ENCODE measurements around the gene MX1. TPM values are rescaled to one million over a fixed set of nuclear protein-coding genes. Genes with fewer than 3 reads are reported as not detected.

Gene MX1
- total RNA-seq, 1 donor: 33.3 TPM

DNA sequence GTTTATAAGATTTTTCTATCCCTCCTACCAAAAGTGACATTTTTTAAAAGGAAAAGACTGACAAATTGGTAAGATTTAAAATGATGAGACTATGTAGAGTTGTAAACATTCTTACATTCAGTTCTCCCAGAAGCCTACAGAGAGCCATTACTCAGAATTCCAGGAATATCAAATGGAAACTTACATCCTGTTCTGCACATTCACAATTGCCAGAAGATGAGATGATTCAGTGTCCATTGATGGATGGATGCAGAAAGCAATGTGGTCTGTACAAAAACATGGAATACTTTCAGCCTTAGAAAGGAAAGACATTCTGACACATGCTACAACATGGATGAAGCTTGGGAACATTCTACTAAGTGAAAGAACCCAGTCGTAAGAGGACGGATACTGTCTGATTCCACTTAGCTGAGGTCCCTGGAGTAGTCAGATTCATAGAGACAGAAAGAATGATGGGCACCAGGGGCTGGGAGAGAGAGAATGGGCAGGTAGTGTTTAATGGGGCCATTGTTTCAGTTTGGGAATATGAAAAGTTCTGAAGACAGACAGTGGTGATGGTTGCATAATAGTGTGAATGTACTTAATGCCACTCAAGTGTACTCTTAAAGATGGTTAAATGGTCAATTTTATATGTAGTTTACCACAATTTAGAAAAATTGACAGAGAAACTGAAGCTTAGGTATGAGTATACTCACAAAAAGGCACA, 16.6 kb downstream of the MX1 start:
- Histone ChIP-seq H3K27me3 (ENCODE audit: insufficient read depth, low read length) (no peaks in the 10 kb centered on the region), H3K4me3 (ENCODE audit: insufficient read depth, low read length) (no peak overlapping the region), H3K27ac (ENCODE audit: low read depth, low read length) (no peak overlapping the region), H3K9me3 (ENCODE audit: low read depth, low read length) (no peaks in the 10 kb centered on the region), H4K20me1 (ENCODE audit: insufficient read depth, low read length) (no peaks in the 10 kb centered on the region), H3K79me2 (ENCODE audit: insufficient read depth, low read length) (no peaks in the 10 kb centered on the region), H3K4me2 (ENCODE audit: insufficient read depth, low read length) (no peak overlapping the region), H2AFZ (ENCODE audit: low read length) (no peak overlapping the region), H3K36me3 (ENCODE audit: insufficient read depth, low read length) (no peaks in the 10 kb centered on the region), H3K4me1 (ENCODE audit: insufficient read depth, low read length) (no peaks in the 10 kb centered on the region)
- no peak for DNase-seq (ENCODE audit: insufficient read length, low spot score, missing footprints)
- TF ChIP-seq, protein P1, sequence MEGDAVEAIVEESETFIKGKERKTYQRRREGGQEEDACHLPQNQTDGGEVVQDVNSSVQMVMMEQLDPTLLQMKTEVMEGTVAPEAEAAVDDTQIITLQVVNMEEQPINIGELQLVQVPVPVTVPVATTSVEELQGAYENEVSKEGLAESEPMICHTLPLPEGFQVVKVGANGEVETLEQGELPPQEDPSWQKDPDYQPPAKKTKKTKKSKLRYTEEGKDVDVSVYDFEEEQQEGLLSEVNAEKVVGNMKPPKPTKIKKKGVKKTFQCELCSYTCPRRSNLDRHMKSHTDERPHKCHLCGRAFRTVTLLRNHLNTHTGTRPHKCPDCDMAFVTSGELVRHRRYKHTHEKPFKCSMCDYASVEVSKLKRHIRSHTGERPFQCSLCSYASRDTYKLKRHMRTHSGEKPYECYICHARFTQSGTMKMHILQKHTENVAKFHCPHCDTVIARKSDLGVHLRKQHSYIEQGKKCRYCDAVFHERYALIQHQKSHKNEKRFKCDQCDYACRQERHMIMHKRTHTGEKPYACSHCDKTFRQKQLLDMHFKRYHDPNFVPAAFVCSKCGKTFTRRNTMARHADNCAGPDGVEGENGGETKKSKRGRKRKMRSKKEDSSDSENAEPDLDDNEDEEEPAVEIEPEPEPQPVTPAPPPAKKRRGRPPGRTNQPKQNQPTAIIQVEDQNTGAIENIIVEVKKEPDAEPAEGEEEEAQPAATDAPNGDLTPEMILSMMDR (IDR thresholded peaks at IDR 0.05; ENCODE audit: extremely low read depth, low read depth, low read length): no peak

DNA sequence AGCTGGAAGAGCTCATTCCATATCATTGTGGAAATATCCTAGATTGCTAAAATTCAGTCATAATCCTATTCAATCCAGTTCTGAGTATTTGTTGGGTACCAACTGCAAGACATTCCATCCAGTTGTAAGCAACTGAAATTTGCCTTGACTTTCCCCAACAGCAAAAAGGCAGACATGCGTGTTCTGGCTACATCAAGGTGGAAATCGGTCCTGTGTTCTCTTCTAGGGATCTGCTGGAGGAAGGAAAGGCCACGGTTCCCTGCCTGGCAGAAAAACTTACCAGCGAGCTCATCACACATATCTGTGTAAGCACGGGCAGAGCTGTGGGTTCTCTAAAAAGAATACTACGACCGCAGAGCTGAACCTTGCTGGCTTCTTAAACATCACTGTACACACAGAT, 17.5 kb downstream of the MX1 start:
- H3K27me3 ChIP-seq (ENCODE audit: insufficient read depth, low read length): no peaks in the 10 kb centered on the region
- no peaks in the 10 kb centered on the region for H4K20me1 ChIP-seq (ENCODE audit: insufficient read depth, low read length)
- H3K4me3 ChIP-seq (ENCODE audit: insufficient read depth, low read length): no peak overlapping the region
- no peaks in the 10 kb centered on the region for H3K79me2 ChIP-seq (ENCODE audit: insufficient read depth, low read length)
- no peak overlapping the region for H2AFZ ChIP-seq (ENCODE audit: low read length)
- H3K27ac ChIP-seq (ENCODE audit: low read depth, low read length): no peak overlapping the region
- DNase-seq (ENCODE audit: insufficient read length, low spot score, missing footprints): no peak
- H3K4me1 ChIP-seq (ENCODE audit: insufficient read depth, low read length): no peaks in the 10 kb centered on the region
- no peaks in the 10 kb centered on the region for H3K36me3 ChIP-seq (ENCODE audit: insufficient read depth, low read length)
- H3K9me3 ChIP-seq (ENCODE audit: low read depth, low read length): no peaks in the 10 kb centered on the region
- H3K4me2 ChIP-seq (ENCODE audit: insufficient read depth, low read length): no peak overlapping the region
- TF ChIP-seq, protein P1 (IDR thresholded peaks at IDR 0.05; ENCODE audit: extremely low read depth, low read depth, low read length): no peak

DNA sequence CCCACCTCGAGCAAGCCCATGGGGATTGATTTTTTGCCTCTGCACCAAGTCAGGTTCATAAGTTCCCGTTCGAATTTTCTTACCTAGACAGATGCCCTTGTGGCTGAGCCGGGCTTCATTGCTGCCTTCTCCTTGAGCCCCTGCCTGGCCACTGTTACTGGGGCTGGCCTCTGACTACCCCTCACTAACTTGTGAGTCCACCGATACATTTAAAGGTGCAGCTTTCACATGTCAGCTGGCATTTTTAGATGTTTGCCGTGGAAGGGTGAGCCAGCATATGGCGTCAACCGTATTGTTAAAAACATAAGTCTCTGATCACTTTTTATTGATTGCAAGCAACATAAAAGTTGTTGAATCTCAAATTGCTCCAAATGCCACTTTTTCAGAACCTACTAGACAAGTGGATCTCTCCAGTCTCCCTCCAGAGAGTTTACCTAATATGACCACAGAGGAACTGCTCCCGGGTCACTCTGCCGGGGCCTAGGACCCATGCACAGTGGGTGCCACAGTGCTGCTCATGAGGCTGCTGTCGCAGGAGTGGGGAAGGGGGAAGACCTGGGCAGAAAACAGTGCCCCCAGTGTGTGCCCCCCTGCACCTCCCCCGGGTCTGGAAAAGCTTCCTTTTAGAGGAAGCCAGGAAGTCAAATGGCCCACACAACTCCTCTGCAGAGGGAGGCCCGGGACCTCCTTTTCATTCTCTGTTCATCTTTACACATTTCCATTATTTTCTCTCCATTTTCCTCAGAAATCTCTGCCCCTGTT, 18.8 kb downstream of the MX1 start:
- no peaks in the 10 kb centered on the region for H3K9me3 ChIP-seq (ENCODE audit: low read depth, low read length)
- H4K20me1 ChIP-seq (ENCODE audit: insufficient read depth, low read length): no peaks in the 10 kb centered on the region
- no peaks in the 10 kb centered on the region for H3K79me2 ChIP-seq (ENCODE audit: insufficient read depth, low read length)
- no peaks in the 10 kb centered on the region for H3K4me1 ChIP-seq (ENCODE audit: insufficient read depth, low read length)
- H3K27me3 ChIP-seq (ENCODE audit: insufficient read depth, low read length): no peaks in the 10 kb centered on the region
- TF ChIP-seq, protein P1 (IDR thresholded peaks at IDR 0.05; ENCODE audit: extremely low read depth, low read depth, low read length): no peak
- H3K4me2 ChIP-seq (ENCODE audit: insufficient read depth, low read length): no peak overlapping the region
- no peak for DNase-seq (ENCODE audit: insufficient read length, low spot score, missing footprints)
- no peak overlapping the region for H3K4me3 ChIP-seq (ENCODE audit: insufficient read depth, low read length)
- no peaks in the 10 kb centered on the region for H3K36me3 ChIP-seq (ENCODE audit: insufficient read depth, low read length)
- H3K27ac ChIP-seq (ENCODE audit: low read depth, low read length): no peak overlapping the region
- H2AFZ ChIP-seq (ENCODE audit: low read length): no peak overlapping the region

DNA sequence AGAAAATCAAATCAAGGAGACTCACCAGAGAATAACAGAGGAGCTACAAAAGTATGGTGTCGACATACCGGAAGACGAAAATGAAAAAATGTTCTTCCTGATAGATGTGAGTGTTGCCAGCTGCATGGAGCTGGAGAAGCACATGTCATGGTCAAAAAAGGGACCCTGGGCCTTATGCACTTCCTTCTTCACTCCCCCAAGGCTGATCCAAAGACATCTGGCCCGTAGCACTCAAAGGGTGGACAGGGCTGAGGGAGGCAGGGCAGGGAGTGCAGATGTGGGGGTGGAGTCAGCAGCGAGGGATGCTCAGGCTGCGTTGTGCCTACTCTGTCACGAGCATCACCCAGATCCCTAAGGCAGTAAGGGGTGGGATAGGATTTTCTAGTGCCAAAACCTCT, 19.4 kb downstream of the MX1 start:
- Histone ChIP-seq H3K4me1 (ENCODE audit: insufficient read depth, low read length) (no peaks in the 10 kb centered on the region), H2AFZ (ENCODE audit: low read length) (no peak overlapping the region), H3K9me3 (ENCODE audit: low read depth, low read length) (no peaks in the 10 kb centered on the region), H3K4me2 (ENCODE audit: insufficient read depth, low read length) (no peak overlapping the region), H3K36me3 (ENCODE audit: insufficient read depth, low read length) (no peaks in the 10 kb centered on the region), H3K27me3 (ENCODE audit: insufficient read depth, low read length) (no peaks in the 10 kb centered on the region), H3K4me3 (ENCODE audit: insufficient read depth, low read length) (no peak overlapping the region), H4K20me1 (ENCODE audit: insufficient read depth, low read length) (no peaks in the 10 kb centered on the region), H3K79me2 (ENCODE audit: insufficient read depth, low read length) (no peaks in the 10 kb centered on the region), H3K27ac (ENCODE audit: low read depth, low read length) (no peak overlapping the region)
- TF ChIP-seq, protein P1 (IDR thresholded peaks at IDR 0.05; ENCODE audit: extremely low read depth, low read depth, low read length): no peak
- DNase-seq (ENCODE audit: insufficient read length, low spot score, missing footprints): no peak
